ENCODE data around the gene WDR93.
"Not testable (repeated sequence)": the region's sequence is repeated elsewhere in the genome, so short reads cannot be mapped to it uniquely, and the experiment has no call there.

The WDR93 gene

DNA sequence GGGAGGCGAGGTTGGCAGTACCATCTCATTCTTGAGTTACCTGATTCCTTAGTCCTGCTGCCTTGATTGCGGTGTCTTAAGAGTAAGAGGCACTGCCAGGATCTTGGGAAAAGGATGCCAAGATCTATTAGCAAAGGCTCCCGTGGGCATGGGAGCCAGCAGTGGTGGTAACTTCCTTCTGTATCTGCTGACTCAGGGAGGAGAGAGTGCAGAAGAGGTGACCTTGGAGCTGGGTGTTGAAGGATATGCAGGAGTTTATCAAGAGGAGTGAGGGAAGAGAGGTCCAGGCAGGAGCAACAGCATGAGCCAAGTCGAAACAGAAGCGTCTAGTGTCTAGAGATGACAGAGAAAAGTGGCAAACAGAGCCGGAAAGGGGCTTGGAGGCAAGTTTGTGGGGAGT lies 90.0 kb downstream of the WDR93 start:
- Histone ChIP-seq H3K36me3 (ENCODE audit: control insufficient read depth, insufficient read depth, low read length) (no peaks in the 10 kb centered on the region), H3K4me1 (ENCODE audit: control insufficient read depth, insufficient read depth, low read length) (peaks cover 9% of the 10 kb centered on the region), H3K4me3 (ENCODE audit: low read depth, low read length) (no peak overlapping the region), H3K9ac (ENCODE audit: low read depth, low read length) (no peak overlapping the region), H3K9me3 (ENCODE audit: control insufficient read depth, insufficient read depth, low read length) (no peaks in the 10 kb centered on the region), H3K27me3 (ENCODE audit: control insufficient read depth, insufficient read depth, low read length) (peaks cover 38% of the 10 kb centered on the region)

DNA sequence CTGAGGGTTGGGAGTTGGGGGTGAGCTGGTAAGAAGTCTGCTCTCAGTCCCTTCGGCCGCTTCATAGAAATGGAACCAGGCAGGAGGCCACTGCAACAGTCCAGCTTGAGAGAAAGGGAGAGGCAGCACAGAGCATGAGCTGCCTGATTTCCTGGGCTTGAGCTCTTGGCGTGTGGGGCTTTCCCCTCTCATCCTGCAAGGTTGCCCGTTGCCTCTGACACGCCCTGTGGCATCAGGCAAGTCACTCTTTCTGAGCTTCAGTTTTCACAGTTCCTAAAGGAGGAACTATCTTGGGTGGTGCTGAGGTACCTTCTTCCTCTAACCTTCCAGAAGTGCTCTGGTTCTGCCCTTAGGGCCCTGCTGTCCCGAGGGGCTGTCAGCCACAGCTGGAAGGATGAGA lies 90.4 kb downstream of the WDR93 start:
- Histone ChIP-seq H3K36me3 (ENCODE audit: control insufficient read depth, insufficient read depth, low read length) (no peaks in the 10 kb centered on the region), H3K27me3 (ENCODE audit: control insufficient read depth, insufficient read depth, low read length) (peaks cover 33% of the 10 kb centered on the region), H3K9ac (ENCODE audit: low read depth, low read length) (no peak overlapping the region), H3K9me3 (ENCODE audit: control insufficient read depth, insufficient read depth, low read length) (no peaks in the 10 kb centered on the region), H3K4me3 (ENCODE audit: low read depth, low read length) (no peak overlapping the region), H3K4me1 (ENCODE audit: control insufficient read depth, insufficient read depth, low read length) (peaks cover 9% of the 10 kb centered on the region)

DNA sequence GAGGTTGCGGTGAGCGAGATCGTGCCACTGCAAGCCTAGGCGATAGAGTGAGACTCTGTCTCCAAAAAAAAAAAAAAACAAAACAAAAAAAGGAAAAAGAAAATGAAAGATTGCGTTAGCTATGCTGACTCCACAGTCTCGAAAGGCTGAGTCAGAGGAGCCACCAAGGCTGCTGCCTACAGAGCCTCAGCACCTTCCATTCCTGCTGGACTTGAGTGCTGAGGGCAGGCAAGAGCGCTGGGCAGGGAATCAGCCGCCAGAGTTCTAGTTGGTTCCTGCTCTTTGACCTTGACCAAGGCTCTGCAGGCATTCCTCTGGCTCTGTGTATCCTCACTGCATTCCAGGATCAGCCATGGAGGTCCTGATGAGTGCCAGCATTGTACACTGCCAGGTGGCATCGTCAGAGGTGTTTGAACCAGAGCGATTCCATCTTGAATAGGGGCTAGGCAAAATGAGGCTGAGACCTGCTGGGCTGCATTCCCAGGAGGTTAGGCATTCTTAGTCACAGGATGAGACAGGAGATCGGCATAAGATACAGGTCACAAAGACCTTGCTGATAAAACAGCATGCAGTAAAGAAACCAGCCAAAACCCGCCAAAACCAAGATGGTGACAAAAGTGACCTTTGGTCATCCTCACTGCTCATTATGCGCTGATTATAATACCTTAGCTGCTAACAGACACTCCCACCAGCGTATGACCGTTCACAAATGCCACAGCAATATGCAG lies 91.4 kb downstream of the WDR93 start:
- Histone ChIP-seq H3K4me1 (ENCODE audit: control insufficient read depth, insufficient read depth, low read length) (peaks cover 9% of the 10 kb centered on the region), H3K36me3 (ENCODE audit: control insufficient read depth, insufficient read depth, low read length) (no peaks in the 10 kb centered on the region), H3K27me3 (ENCODE audit: control insufficient read depth, insufficient read depth, low read length) (peaks cover 32% of the 10 kb centered on the region), H3K9ac (ENCODE audit: low read depth, low read length) (no peak overlapping the region), H3K4me3 (ENCODE audit: low read depth, low read length) (no peak overlapping the region), H3K9me3 (ENCODE audit: control insufficient read depth, insufficient read depth, low read length) (no peaks in the 10 kb centered on the region)

DNA sequence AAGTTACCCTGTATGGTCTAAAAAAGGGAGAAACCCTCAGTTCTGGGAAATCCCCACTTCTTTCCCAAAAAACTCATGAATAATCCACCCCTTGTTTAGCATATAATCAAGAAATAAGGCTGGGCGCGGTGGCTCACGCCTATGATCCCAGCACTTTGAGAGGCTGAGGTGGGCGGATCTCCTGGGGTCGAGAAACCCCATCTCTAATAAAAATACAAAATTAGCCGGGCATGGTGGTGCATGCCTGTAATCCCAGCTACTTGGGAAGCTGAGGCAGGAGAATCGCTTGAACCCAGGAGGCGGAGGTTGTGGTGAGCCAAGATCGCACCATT lies 92.0 kb downstream of the WDR93 start:
- not testable (repeated sequence) for H3K36me3 ChIP-seq (ENCODE audit: control insufficient read depth, insufficient read depth, low read length); H3K4me1 ChIP-seq (ENCODE audit: control insufficient read depth, insufficient read depth, low read length); H3K9ac ChIP-seq (ENCODE audit: low read depth, low read length); H3K9me3 ChIP-seq (ENCODE audit: control insufficient read depth, insufficient read depth, low read length); H3K4me3 ChIP-seq (ENCODE audit: low read depth, low read length)
- peaks cover 26% of the 10 kb centered on the region for H3K27me3 ChIP-seq (ENCODE audit: control insufficient read depth, insufficient read depth, low read length)

DNA sequence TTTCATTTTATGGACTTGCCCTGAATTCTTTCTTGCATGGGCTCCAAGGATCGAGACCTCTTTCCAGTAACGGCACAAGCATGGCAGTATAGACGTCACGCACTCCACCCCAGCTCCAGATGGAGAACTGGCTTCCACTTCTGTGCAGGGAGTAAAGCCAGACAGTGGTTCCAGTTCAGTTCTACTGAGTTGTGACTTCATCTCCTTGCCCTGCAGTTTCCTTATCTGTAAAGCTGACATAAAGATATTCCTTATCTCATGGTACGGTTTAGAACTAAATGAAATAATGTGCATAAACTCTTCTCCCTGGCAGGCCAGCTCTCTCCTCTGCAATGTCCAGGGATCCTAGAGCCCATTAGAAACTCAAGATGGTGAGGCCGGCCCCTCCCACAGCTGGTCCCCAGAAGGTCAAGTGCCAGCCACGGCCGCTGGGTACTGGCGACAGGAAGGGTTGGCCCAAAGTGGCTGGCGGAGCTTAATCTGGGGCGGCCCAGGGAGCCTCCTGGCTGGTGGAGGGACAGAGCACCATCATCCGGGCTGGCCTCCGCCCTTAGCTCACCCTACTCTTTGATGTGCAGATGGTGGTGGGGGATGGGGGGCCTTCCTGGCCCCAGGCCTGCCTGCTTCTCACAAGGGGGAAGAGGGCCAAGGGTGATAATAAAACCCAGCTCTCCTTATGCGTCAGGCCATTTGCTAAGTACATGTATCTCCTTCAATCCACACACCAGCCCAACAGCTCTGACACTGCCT lies 92.7 kb downstream of the WDR93 start:
- H3K9me3 ChIP-seq (ENCODE audit: control insufficient read depth, insufficient read depth, low read length), result no peaks in the 10 kb centered on the region
- H3K9ac ChIP-seq (ENCODE audit: low read depth, low read length), result no peak overlapping the region
- H3K36me3 ChIP-seq (ENCODE audit: control insufficient read depth, insufficient read depth, low read length), result no peaks in the 10 kb centered on the region
- peaks cover 19% of the 10 kb centered on the region for H3K27me3 ChIP-seq (ENCODE audit: control insufficient read depth, insufficient read depth, low read length)
- H3K4me1 ChIP-seq (ENCODE audit: control insufficient read depth, insufficient read depth, low read length), result peaks cover 9% of the 10 kb centered on the region
- no peak overlapping the region for H3K4me3 ChIP-seq (ENCODE audit: low read depth, low read length)

DNA sequence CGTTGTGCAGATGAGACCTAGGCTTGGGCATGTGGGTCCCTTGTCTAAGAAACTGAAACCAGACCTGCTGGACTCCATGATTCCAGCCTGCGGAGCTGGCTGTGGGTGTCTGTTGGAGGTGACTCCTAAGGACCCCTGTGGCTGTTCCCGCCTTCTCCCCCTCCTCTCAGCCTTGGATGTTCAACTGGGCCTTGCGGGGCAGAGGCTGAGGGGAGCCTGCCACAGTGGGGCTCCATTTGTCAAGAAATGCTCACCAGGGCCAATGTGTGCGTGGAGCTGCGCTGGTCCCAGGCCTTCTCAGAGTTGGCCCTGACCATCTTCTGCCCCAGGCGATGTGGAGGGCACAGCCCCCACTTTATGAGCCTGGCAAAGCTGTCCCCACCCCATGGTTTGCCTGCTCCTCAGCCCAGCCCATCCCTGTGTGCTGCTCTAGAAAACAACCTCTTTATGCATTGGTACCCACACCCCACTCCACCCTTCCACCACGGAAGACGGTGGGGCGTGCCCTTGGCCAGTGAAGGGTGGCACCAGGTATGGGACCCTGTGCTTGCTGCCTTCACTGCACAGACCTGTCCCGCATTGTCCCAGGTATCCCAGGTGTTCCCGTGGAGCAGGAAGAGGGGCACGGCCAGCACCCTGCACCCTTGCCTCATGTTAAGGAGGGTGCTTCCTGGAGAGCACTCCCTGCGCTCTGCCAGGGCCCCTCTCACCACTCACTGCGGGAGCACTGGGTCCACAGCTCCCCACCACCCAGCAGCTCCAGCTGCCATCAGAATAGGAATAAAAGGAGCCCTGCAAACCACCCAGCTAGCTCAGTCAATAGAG lies 93.5 kb downstream of the WDR93 start:
- no peak overlapping the region for H3K4me3 ChIP-seq (ENCODE audit: low read depth, low read length)
- H3K9me3 ChIP-seq (ENCODE audit: control insufficient read depth, insufficient read depth, low read length), result no peaks in the 10 kb centered on the region
- H3K9ac ChIP-seq (ENCODE audit: low read depth, low read length), result no peak overlapping the region
- H3K36me3 ChIP-seq (ENCODE audit: control insufficient read depth, insufficient read depth, low read length), result no peaks in the 10 kb centered on the region
- H3K27me3 ChIP-seq (ENCODE audit: control insufficient read depth, insufficient read depth, low read length), result peaks cover 12% of the 10 kb centered on the region
- peaks cover 9% of the 10 kb centered on the region for H3K4me1 ChIP-seq (ENCODE audit: control insufficient read depth, insufficient read depth, low read length)

DNA sequence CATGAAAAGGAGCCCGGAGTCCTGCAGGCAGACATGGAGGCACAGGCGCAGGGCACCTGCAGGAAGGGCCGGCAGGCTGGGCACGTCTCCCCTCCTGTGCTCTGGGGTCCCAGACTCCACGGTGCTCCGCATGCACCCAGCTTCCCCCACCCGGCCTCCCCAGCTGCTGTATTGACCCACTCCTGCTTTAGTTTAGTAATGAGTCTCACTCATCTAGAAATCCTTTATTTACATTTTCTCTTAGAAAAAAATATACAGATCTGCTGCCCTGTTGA lies 94.0 kb downstream of the WDR93 start:
- no peaks in the 10 kb centered on the region for H3K36me3 ChIP-seq (ENCODE audit: control insufficient read depth, insufficient read depth, low read length)
- no peak overlapping the region for H3K9ac ChIP-seq (ENCODE audit: low read depth, low read length)
- no peaks in the 10 kb centered on the region for H3K9me3 ChIP-seq (ENCODE audit: control insufficient read depth, insufficient read depth, low read length)
- H3K27me3 ChIP-seq (ENCODE audit: control insufficient read depth, insufficient read depth, low read length), result peaks cover 12% of the 10 kb centered on the region
- no peak overlapping the region for H3K4me3 ChIP-seq (ENCODE audit: low read depth, low read length)
- H3K4me1 ChIP-seq (ENCODE audit: control insufficient read depth, insufficient read depth, low read length), result peaks cover 9% of the 10 kb centered on the region

DNA sequence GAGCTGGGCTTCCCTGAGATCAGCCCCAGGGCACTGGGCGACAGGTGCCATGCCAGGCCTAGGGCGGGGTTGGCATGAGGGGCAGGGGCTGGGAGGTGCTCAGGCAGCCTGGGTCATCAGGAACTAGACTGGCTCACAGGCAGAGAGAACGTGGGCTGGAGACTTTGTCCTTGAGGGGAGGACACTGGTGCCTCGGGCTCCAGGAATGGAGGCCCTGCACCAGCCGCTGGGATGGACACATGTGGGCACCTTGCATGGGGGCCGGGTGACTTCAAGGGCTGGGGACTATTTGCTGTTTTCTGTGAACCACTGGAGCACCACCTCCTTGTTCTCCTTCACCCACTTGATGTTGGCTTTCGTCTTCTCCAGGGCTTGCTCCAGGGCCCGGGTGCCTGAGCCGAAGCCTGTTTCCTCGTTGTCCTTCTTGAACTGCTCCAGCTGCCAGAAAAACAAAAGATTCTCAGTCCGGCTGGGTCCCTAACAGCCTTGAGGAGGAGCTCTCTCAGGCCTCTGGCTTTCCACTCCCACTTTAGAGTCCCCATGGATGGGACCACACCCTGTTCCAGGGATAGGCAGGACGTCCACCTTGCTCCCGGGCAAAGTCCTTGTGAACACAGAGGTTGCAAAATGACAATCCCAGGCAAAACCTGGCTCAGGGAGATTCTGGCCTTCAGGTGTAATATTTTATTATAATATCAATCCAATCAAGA lies 94.6 kb downstream of the WDR93 start:
- Histone ChIP-seq H3K4me1 (ENCODE audit: control insufficient read depth, insufficient read depth, low read length) (peaks cover 9% of the 10 kb centered on the region), H3K9ac (ENCODE audit: low read depth, low read length) (no peak overlapping the region), H3K27me3 (ENCODE audit: control insufficient read depth, insufficient read depth, low read length) (peaks cover 12% of the 10 kb centered on the region), H3K9me3 (ENCODE audit: control insufficient read depth, insufficient read depth, low read length) (no peaks in the 10 kb centered on the region), H3K36me3 (ENCODE audit: control insufficient read depth, insufficient read depth, low read length) (no peaks in the 10 kb centered on the region), H3K4me3 (ENCODE audit: low read depth, low read length) (no peak overlapping the region)

DNA sequence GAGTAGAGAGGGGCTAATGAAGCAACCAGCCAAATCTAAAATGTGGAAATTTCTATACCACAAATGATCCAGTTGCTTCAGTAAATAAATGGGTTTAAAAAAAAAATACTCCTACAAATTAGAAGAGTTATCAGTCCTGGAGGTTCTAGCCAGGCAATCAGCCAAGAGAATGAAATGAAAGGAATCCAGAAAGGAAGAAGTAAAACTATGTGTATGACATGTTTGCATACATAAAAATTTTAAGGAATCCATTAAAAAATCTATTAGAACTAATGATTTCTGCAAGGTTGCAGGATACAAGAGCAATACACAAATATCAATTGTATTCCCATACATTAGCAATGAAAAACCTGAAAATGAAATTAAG lies 95.1 kb downstream of the WDR93 start:
- Histone ChIP-seq H3K36me3 (ENCODE audit: control insufficient read depth, insufficient read depth, low read length) (no peaks in the 10 kb centered on the region), H3K4me1 (ENCODE audit: control insufficient read depth, insufficient read depth, low read length) (peaks cover 9% of the 10 kb centered on the region), H3K4me3 (ENCODE audit: low read depth, low read length) (no peak overlapping the region), H3K27me3 (ENCODE audit: control insufficient read depth, insufficient read depth, low read length) (peaks cover 9% of the 10 kb centered on the region), H3K9me3 (ENCODE audit: control insufficient read depth, insufficient read depth, low read length) (no peaks in the 10 kb centered on the region), H3K9ac (ENCODE audit: low read depth, low read length) (no peak overlapping the region)

DNA sequence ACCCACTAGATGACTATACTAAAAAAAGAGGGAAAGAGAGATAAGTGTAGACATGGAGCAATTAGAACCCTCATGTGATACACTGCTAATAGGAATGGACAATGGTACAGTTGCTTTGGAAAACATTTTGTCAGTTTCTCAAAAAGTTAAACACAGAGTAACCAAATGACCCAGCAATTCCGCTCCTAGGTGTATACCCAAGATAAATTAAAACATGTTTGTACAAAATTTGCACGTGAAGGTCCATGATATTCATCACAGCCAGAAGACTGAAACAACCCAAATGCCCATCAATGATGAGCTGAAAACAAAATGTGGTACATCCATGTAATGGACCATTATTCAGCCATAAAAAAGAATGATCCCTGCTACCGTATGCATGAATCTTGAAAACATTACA lies 97.3 kb downstream of the WDR93 start:
- Histone ChIP-seq H3K9ac (ENCODE audit: low read depth, low read length) (no peak overlapping the region), H3K36me3 (ENCODE audit: control insufficient read depth, insufficient read depth, low read length) (no peaks in the 10 kb centered on the region), H3K4me1 (ENCODE audit: control insufficient read depth, insufficient read depth, low read length) (peaks cover 9% of the 10 kb centered on the region)

DNA sequence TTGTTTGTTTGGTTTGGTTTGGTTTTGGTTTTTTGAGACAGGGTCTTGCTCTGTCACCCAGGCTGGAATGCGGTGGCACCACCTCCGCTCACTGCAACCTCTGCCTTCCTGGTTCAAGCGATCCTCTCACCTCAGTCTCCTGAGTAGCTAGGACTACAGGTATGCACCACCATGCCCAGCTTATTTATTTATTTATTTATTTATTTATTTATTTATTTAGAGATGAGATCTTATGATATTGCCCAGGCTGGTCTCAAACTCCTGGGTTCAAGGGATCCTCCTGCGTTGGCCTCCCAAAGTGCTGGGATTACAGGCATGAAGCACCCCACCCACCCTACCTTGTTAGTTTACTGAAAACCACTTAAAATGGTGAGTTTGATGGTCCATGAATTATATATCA lies 98.0 kb downstream of the WDR93 start:
- not testable (repeated sequence) for H3K9ac ChIP-seq (ENCODE audit: low read depth, low read length); H3K4me1 ChIP-seq (ENCODE audit: control insufficient read depth, insufficient read depth, low read length); H3K27me3 ChIP-seq (ENCODE audit: control insufficient read depth, insufficient read depth, low read length); H3K4me3 ChIP-seq (ENCODE audit: low read depth, low read length); H3K9me3 ChIP-seq (ENCODE audit: control insufficient read depth, insufficient read depth, low read length); H3K36me3 ChIP-seq (ENCODE audit: control insufficient read depth, insufficient read depth, low read length)

More for the DNA sequence above, 97.3 kb downstream of the WDR93 start:
- Histone ChIP-seq H3K4me3 (ENCODE audit: low read depth, low read length) (no peak overlapping the region), H3K27me3 (ENCODE audit: control insufficient read depth, insufficient read depth, low read length) (no peaks in the 10 kb centered on the region), H3K9me3 (ENCODE audit: control insufficient read depth, insufficient read depth, low read length) (no peaks in the 10 kb centered on the region)
